GM19395 (cell line): ENCODE measurements around the gene ZNF770.

Source experiments
- ATAC-seq: cut with Tn5 transposase; IDR thresholded peaks from one replicate; pipeline ENCODE4 v1.9.1; 2021; ENCODE audit warnings: mild to moderate bottlenecking, moderate library complexity; ENCODE audit not compliant: unreplicated experiment

The ZNF770 gene, protein sequence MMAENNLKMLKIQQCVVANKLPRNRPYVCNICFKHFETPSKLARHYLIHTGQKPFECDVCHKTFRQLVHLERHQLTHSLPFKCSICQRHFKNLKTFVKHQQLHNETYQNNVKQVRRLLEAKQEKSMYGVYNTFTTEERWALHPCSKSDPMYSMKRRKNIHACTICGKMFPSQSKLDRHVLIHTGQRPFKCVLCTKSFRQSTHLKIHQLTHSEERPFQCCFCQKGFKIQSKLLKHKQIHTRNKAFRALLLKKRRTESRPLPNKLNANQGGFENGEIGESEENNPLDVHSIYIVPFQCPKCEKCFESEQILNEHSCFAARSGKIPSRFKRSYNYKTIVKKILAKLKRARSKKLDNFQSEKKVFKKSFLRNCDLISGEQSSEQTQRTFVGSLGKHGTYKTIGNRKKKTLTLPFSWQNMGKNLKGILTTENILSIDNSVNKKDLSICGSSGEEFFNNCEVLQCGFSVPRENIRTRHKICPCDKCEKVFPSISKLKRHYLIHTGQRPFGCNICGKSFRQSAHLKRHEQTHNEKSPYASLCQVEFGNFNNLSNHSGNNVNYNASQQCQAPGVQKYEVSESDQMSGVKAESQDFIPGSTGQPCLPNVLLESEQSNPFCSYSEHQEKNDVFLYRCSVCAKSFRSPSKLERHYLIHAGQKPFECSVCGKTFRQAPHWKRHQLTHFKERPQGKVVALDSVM

DNA sequence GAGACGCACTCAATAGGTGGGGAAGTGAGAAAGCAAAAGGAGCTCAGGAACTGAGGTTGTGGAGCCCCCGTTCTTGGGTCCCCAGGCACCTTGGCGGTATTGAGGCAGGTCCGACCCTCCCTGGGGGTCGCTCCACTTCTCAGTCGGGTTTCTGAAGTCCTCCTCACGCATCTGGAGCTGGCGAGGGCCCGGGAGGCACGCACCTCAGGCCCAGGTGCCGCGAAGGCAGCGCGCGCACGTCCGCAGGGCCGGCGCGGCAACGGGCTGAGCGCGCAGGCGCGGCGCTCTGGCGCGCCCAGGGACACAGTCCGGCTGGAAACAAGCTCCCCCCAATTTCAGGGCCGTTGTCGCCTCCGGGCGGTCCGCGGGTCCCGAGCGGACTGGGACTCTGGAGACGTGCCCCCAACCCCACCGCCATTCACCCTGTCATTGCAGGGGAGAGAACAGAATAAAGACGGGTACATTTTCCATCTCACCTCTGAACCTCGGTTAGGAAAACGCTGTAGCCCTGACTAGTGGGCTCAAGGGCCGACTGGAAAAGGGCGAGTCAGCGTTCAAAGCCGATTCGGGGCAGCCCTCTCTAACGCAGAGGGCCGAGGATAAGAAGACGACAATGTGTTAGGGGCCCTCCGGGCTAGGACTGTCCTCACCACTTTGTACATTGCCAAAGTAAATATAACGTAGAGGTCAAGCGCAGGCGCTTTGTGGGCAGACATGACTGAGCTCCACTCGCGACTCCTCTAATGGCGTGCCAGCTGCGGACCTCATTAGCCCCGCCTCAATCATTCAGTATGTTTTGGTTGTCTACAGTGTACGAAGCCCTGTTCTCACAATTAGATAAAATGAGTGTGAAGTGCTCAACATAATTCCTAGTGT, at the start of gene ZNF770:
Gene ZNF770, minus strand, starts transcription at position 261 of the 876 bp plus-strand sequence. CDS start 4,853 bp downstream, outside the sequence.
- ATAC-seq = peak; percentile 75

- no peak for ATAC-seq
These were observed 40.3 kb upstream of the ZNF770 start for GRCh38 chr15:35028235-35028984.

DNA sequence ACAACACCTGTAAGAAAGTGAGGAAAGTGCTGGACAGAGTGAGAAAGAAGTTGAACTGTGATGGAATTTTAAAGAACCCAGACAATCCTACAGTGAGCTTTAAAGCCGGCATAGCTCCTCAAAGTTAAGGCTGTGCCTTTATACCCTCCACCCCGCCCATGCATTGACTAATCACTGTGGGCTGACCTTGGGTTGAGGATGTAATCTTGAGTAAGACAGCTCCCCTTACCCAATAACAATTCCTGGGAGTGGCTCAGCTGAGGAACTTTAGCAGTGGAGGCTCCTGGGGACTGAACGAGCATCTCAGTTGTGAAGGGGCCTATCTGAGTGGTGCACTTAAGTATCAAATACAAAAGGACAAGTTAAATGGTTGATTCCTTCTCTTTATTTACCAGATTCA, 35.7 kb upstream of the ZNF770 start:
- ATAC-seq = no peak

DNA sequence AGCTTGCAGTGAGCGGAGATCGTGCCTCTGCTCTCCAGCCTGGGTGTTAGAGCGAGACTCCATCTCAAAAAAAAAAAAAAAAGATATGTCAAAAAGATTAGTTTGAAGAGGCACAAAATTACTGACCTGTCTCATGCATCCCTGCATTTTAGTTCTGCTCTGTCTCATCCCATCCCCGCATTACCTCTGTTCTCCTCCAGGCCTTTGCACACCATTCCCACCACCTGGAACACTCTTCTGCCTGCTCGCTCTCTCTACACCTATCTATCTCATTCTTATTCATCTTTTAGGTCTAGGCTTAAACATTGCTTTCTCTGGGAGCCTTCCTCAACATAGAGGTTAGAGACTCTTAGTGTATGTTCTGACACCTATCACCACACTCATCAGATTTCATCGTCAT, 32.9 kb upstream of the ZNF770 start:
- ATAC-seq = no peak

DNA sequence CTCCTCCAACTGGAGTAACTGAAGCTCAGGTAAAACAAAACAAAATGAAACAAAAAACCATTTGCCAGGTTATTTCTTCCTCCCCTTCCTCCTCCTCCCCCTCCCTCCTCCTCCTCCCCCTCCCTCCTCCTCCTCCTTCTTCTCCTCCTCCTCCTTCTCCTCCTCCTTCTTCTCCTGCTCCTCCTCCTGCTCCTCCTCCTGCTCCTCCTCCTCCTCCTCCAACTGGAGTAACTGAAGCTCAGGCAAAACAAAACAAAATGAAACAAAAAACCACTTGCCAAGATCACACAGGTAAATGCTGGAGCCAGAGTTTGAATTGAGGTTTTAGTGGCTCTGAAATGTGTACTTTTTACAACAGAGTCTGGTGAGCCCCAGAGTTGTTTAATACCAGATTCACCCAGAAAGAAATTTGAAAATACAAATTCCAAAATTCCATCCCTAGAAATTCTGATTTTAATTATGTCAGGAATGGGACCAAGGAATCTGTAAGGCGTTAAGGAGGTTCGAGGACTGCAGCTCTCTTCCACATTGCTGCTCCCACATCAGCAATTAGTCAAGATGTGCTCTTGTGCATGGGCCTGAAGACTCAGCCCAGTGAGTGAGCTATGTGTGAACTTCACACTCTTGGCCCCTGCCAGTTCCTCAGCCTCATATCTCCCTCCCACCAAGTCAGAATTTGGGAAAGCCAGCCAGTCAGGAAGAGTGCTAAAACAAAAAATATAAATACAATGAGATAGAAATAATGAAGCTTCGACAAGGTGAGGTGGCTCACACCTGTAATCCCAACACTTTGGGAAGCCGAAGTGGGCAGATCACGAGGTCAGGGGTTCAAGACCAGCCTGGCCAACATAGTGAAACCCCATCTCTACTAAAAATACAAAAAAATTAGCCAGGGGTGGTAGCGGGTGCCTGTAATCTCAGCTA, 31.6 kb upstream of the ZNF770 start:
- ATAC-seq = no peak

- ATAC-seq = no peak
These were observed 26.2 kb upstream of the ZNF770 start for GRCh38 chr15:35014241-35014640.

DNA sequence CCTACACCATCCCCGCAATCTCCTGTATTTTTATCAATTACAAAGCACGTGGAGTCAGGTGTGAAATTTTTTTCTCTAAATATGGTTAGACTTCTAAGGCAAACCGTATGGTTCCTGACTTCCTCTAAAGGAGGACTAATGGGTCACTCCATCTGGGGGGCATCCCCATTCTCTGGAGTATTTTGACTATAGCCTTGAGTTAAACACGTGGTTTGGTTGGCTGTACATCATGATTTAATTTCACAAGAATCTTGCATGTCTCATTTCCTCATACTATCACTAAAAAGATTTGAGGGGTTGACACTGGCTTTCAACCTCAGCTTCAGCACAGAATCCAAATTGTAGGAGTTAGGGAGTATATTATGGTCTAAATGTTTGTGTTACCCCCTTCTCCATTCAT, 25.3 kb upstream of the ZNF770 start:
- ATAC-seq = no peak

- no peak for ATAC-seq
These were observed 19.3 kb upstream of the ZNF770 start for GRCh38 chr15:35007397-35007796.

DNA sequence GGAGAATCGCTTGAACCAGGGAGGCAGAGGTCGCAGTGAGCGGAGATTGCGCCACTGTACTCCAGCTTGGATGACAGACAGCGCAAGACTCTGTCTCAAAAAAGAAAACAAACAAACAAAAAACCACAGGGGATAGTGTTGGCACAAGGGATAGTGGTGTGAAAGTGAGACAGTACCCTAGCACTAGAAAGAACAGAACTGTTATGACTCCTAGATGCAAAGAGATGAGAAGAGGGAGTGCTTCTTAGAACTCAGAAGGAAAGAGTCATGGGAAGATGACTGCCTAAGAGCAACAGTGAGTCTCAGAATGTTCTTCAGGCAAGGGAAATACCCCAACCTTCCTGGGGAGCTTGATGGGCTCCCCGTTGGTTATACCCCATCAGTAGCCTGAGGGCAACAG, 17.8 kb upstream of the ZNF770 start:
- ATAC-seq = no peak

GRCh38 chr15:35003928-35004327, 15.8 kb upstream of the ZNF770 start:
- ATAC-seq = no peak

GRCh38 chr15:35000511-35000910, 12.4 kb upstream of the ZNF770 start:
- ATAC-seq = no peak

DNA sequence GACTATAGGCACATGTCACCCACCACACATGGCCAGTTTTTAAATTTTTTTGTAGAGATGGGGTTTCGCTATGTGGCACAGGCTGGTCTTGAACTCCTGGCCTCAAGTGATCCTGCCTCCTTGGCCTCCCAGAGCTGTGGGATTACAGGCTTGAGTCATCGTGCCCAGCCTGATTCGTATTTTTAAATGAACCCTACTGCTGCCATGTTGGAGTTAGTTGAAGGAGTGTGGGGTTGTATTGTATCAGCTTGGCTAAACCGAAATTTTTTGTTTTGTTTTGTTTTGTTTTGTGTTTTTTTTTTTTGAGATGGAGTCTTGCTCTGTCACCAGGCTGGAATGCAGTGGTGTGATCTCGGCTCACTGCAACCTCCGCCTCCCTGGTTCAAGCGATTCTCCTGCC, 11.8 kb upstream of the ZNF770 start:
- ATAC-seq = no peak

GRCh38 chr15:34994925-34995324, 6.8 kb upstream of the ZNF770 start:
- no peak for ATAC-seq

DNA sequence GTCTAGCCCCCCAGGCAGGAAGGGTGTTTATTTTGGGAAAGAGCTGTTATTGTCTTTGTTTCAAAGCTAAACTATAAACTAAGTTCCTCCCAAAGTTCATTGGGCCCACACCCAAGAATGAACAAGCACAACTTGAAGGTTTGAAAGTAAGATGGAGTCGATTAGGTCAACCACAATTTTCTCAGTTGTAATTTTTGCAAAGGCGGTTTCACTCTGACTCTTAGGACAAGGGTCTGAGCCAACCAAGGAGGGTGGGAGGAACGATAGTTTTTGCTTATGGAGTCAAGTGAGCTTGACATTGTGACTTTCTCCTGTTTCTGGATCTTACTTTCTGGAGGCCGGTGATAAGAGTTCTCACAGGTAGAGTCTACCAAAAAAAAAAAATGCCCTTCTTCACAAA, 5.8 kb upstream of the ZNF770 start:
- peak; percentile 97 for ATAC-seq

DNA sequence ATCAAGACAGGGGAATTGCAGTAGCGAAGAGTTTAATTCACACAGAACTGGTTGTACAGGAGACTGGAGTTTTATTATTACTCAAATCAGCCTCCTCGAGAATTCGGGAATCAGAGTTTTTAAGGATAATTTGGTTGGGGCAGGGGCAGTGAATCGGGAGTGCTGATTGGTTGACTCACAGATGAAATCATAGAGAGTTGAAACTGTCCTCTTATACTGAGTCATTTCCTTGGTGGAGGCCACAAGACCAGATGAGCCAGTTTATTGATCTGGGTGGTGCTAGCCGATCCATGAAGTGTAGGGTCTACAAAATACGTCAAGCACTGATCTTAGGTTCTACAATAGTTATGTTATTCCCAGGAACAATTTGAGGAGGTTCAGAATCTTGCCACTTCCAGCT, 5.3 kb upstream of the ZNF770 start:
- peak; percentile 44 for ATAC-seq

DNA sequence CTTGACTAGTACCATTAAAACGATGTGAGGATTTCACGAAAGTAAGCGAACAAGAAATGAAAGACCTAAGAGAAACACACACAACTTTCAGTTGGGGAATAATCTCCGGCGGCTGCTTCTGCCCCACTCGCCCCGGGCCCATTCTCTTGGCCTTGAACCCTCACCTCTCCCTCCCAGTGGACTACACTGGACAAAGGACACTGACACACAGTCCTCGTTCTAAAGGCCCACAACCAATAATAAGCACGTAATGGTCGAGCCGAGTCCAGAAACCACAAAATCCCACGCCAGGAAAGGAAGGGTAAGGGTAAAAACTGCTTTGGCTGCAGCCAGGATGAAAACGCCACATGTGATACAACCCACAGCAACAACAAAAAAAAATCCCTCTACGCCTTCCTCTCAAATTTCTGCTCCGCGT, 469 bp downstream of the ZNF770 start:
- ATAC-seq = peak; percentile 2

DNA sequence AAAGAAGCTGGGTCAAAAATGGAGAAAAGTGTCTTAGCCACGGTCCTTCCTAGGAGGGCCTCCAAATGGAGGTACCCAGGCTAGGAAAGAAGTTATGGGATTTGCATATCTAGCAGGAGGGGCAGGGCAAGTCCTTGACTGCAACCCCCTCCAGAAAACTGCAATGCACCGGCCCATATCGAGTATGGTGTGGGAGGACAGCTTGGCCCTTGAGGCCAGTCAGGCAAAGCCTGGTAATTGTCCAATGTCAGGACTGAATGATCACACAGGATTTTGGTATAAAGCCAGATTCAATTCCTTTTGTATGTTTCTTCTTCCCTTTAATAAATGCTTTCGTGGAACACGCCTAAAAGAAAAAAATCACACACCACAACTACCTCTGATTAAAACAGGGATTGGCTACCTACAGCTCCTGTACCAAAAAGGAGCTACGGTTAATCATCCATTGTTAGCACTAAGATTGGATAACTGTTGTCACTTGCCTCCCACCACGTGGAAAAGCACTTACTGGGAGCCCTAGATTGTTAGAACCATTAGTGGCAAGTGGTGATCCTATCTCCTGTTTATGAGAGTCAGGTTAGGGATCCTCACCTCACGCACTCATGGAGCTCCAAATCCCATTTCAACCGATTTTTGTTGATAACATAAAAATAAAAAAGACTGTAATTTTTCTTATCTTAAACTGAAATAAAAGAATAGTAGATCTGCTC, 1.2 kb downstream of the ZNF770 start:
- ATAC-seq = no peak

DNA sequence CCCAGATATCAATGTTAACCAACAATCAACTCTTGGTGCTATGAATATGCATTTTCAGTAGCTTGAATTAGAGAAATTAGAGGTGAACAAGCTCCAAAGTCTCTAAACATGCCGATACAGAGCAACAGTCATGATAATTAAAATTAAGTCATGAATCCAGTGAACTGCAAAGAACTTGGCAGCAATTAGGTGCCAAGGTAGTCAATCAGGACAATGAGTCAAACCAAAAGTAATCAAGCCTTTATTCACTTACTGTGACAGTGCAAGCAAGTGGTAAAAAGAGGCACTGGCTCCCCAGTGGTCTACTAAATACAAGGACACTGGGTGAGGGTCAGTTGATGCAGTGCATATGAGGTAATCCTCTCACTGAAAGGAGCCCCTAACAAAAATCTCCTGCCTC, 1.8 kb downstream of the ZNF770 start:
- ATAC-seq = no peak
